WTC11 (cell line): ENCODE results near the gene HHIPL1. TPM values are rescaled to one million over a fixed set of nuclear protein-coding genes. Genes with fewer than 3 reads are reported as not detected.

ENCODE experiments used
- ATAC-seq: fragments of 200-7000 bp; cut with Tn5 transposase; 2 replicates; pipeline ENCODE4 v1.10.0; 2021; ENCODE audit warnings: mild to moderate bottlenecking, moderate library complexity
- CTCF ChIA-PET: fragments of 300-600 bp; sonication (Branson Sonifier 250); formaldehyde crosslinking; loops from one replicate; lab custom pipeline; 2021; ENCODE audit warnings: antibody characterized with exemption; lab: Charles Lee
- POLR2A ChIA-PET: fragments of 350-600 bp; sonication (Branson Sonifier 250); formaldehyde crosslinking; loops from one replicate; lab custom pipeline; 2021; ENCODE audit warnings: antibody characterized with exemption; lab: Charles Lee
- DNase-seq: peaks from one replicate; pipeline ENCODE4 v3.0.0; 2021; ENCODE audit warnings: low spot score
- H3K27ac Mint-ChIP-seq: 2 replicates; pipeline ENCODE4 v1.8.0; 2021; ENCODE audit warnings: mixed read lengths
- H3K27me3 Mint-ChIP-seq: 2 replicates; pipeline ENCODE4 v1.8.0; 2021; ENCODE audit warnings: low read depth, mild to moderate bottlenecking, moderate library complexity, mixed read lengths
- H3K36me3 Mint-ChIP-seq: 2 replicates; pipeline ENCODE4 v1.8.0; 2021; ENCODE audit warnings: mixed read lengths
- H3K4me1 Mint-ChIP-seq: 2 replicates; pipeline ENCODE4 v1.8.0; 2022; ENCODE audit warnings: mixed read lengths
- H3K4me3 Mint-ChIP-seq: 2 replicates; pipeline ENCODE4 v1.8.0; 2021; ENCODE audit warnings: mild to moderate bottlenecking, moderate library complexity, mixed read lengths
- H3K9me3 Mint-ChIP-seq: 2 replicates; pipeline ENCODE4 v1.8.0; 2021; ENCODE audit warnings: mixed read lengths
- ATF1 ChIP-seq: sonication (generic); formaldehyde crosslinking; IDR thresholded peaks from 2 replicates; pipeline ENCODE4 v1.8.1; 2023; ENCODE audit warnings: mild to moderate bottlenecking, moderate library complexity, missing genetic modification reagents
- ATF3 ChIP-seq: sonication (generic); formaldehyde crosslinking; conservative IDR thresholded peaks from 2 replicates; pipeline ENCODE4 v1.8.1; 2022; ENCODE audit warnings: mild to moderate bottlenecking, missing genetic modification reagents
- CDX4 ChIP-seq: fragments of 250-450 bp; sonication (Bioruptor Pico); IDR thresholded peaks from 2 replicates; pipeline ENCODE4 v1.9.0; 2021; ENCODE audit warnings: moderate library complexity, mild to moderate bottlenecking, inconsistent platforms, borderline replicate concordance
- E2F1 ChIP-seq: sonication (generic); formaldehyde crosslinking; IDR thresholded peaks from 2 replicates; pipeline ENCODE4 v1.8.0; 2022; ENCODE audit warnings: mild to moderate bottlenecking, missing genetic modification reagents
- ERG ChIP-seq: fragments of 250-450 bp; sonication (Bioruptor Pico); IDR thresholded peaks from 2 replicates; pipeline ENCODE4 v1.8.0; 2021; ENCODE audit warnings: mild to moderate bottlenecking
- ESRRA ChIP-seq: sonication (generic); formaldehyde crosslinking; IDR thresholded peaks from 2 replicates; pipeline ENCODE4 v1.8.1; 2022; ENCODE audit warnings: mild to moderate bottlenecking, missing genetic modification reagents, borderline replicate concordance
- ETV6 ChIP-seq: sonication (generic); formaldehyde crosslinking; IDR thresholded peaks from 2 replicates; pipeline ENCODE4 v1.8.1; 2022; ENCODE audit warnings: mild to moderate bottlenecking, missing genetic modification reagents
- HMGXB4 ChIP-seq: sonication (generic); formaldehyde crosslinking; IDR thresholded peaks from 2 replicates; pipeline ENCODE4 v1.8.1; 2023; ENCODE audit warnings: mild to moderate bottlenecking, moderate library complexity, missing genetic modification reagents
- MLX ChIP-seq: sonication (generic); formaldehyde crosslinking; IDR thresholded peaks from 2 replicates; pipeline ENCODE4 v1.8.1; 2023; ENCODE audit warnings: mild to moderate bottlenecking, missing genetic modification reagents, moderate library complexity
- MYBL2 ChIP-seq: sonication (generic); formaldehyde crosslinking; IDR thresholded peaks from 2 replicates; pipeline ENCODE4 v1.8.1; 2023; ENCODE audit warnings: mild to moderate bottlenecking, moderate library complexity, missing genetic modification reagents
- NFYB ChIP-seq: sonication (generic); formaldehyde crosslinking; conservative IDR thresholded peaks from 2 replicates; pipeline ENCODE4 v1.8.0; 2022; ENCODE audit warnings: low read depth, missing genetic modification reagents
- NR1H2 ChIP-seq: sonication (generic); formaldehyde crosslinking; IDR thresholded peaks from 2 replicates; pipeline ENCODE4 v1.9.0; 2021; ENCODE audit warnings: mild to moderate bottlenecking, moderate library complexity, missing genetic modification reagents
- NR3C1 ChIP-seq: sonication (generic); formaldehyde crosslinking; conservative IDR thresholded peaks from 2 replicates; pipeline ENCODE4 v1.8.1; 2023; ENCODE audit warnings: low read depth, mild to moderate bottlenecking, missing genetic modification reagents
- RORB ChIP-seq: fragments of 250-450 bp; sonication (Bioruptor Pico); IDR thresholded peaks from 2 replicates; pipeline ENCODE4 v1.9.0; 2021; ENCODE audit warnings: mild to moderate bottlenecking
- SOX15 ChIP-seq: fragments of 250-450 bp; sonication (Bioruptor Pico); IDR thresholded peaks from 2 replicates; pipeline ENCODE4 v1.9.0; 2021; ENCODE audit warnings: mild to moderate bottlenecking
- SP1 ChIP-seq: sonication (generic); formaldehyde crosslinking; conservative IDR thresholded peaks from 2 replicates; pipeline ENCODE4 v1.8.1; 2022; ENCODE audit warnings: missing genetic modification reagents
- TP53 ChIP-seq: sonication (generic); formaldehyde crosslinking; IDR thresholded peaks from 2 replicates; pipeline ENCODE4 v1.8.1; 2023; ENCODE audit warnings: mild to moderate bottlenecking, missing genetic modification reagents
- ZBTB21 ChIP-seq: sonication (generic); formaldehyde crosslinking; IDR thresholded peaks from 2 replicates; pipeline ENCODE4 v1.8.1; 2023; ENCODE audit warnings: mild to moderate bottlenecking, missing genetic modification reagents, borderline replicate concordance
- ZNF138 ChIP-seq: sonication (generic); formaldehyde crosslinking; conservative IDR thresholded peaks from 2 replicates; pipeline ENCODE4 v1.8.1; 2022; ENCODE audit warnings: mild to moderate bottlenecking, moderate library complexity, missing genetic modification reagents
- ZNF281 ChIP-seq: sonication (generic); formaldehyde crosslinking; IDR thresholded peaks from 2 replicates; pipeline ENCODE4 v1.8.0; 2023; ENCODE audit warnings: mild to moderate bottlenecking, missing genetic modification reagents
- ZNF317 ChIP-seq: sonication (generic); formaldehyde crosslinking; IDR thresholded peaks from 2 replicates; pipeline ENCODE4 v1.8.1; 2023; ENCODE audit warnings: low read depth, mild to moderate bottlenecking, moderate library complexity, missing genetic modification reagents, borderline replicate concordance
- total RNA-seq: library from RNA; stranded (reverse); gene quantifications from 3 replicates; pipeline ENCODE4 v1.2.3, GENCODE V29; 2021

HHIPL1 gene
- total RNA-seq, 1 experiment from 2014 or later: 1.5 TPM

GRCh38 chr14:99676657-99677056, 31.7 kb downstream of the HHIPL1 start (continued):
- TF ChIP-seq CDX4 (CRISPR knock-in tag) (no peak), ATF1 (CRISPR knock-in tag) (no peak), ESRRA (CRISPR knock-in tag) (no peak), SOX15 (CRISPR knock-in tag) (no peak)
- TF ChIP-seq, all 79 proteins: peak for 0

- TF ChIP-seq HMGXB4 (CRISPR knock-in tag) (no peak), ZBTB21 (CRISPR knock-in tag) (no peak)
- Mint-ChIP-seq H3K27ac (no peak overlapping the region), H3K36me3 (peaks cover 8% of the 10 kb centered on the region), H3K27me3 (no peaks in the 10 kb centered on the region), H3K4me3 (no peak overlapping the region), H3K4me1 (peaks cover 8% of the 10 kb centered on the region), H3K9me3 (peaks cover 20% of the 10 kb centered on the region)
- DNase-seq (no peak), ATAC-seq (no peak)
- CTCF ChIA-PET: interaction anchor here (1.0 kb wide), 1 partner anchor 66 kb away, joined by 3 read pairs; no protein-coding TSS in a partner anchor
- POLR2A ChIA-PET: no interaction called here
Observed at GRCh38 chr14:99677231-99678140, 32.6 kb downstream of the HHIPL1 start.

GRCh38 chr14:99678198-99678597, 33.3 kb downstream of the HHIPL1 start:
- TF ChIP-seq NR1H2 (no peak), ZNF138 (no peak), RORB (CRISPR knock-in tag) (no peak)
- no peaks in the 10 kb centered on the region for H3K27me3 Mint-ChIP-seq
- H3K27ac Mint-ChIP-seq: no peak overlapping the region
- CTCF ChIA-PET: no interaction called here
- H3K36me3 Mint-ChIP-seq: peaks cover 8% of the 10 kb centered on the region
- POLR2A ChIA-PET: no interaction called here
- H3K4me1 Mint-ChIP-seq: peaks cover 4% of the 10 kb centered on the region
- ATAC-seq (no peak), DNase-seq (no peak)
- H3K4me3 Mint-ChIP-seq: no peak overlapping the region
- H3K9me3 Mint-ChIP-seq: peaks cover 20% of the 10 kb centered on the region

GRCh38 chr14:99679111-99679510, 34.2 kb downstream of the HHIPL1 start:
- H3K36me3 Mint-ChIP-seq: peaks cover 8% of the 10 kb centered on the region
- ATAC-seq (no peak), DNase-seq (no peak)
- no peak overlapping the region for H3K4me3 Mint-ChIP-seq
- H3K4me1 Mint-ChIP-seq: peaks cover 2% of the 10 kb centered on the region; the same call in 1 of the 2 replicates
- TF ChIP-seq NFYB (CRISPR knock-in tag) (no peak), MLX (no peak), ERG (CRISPR knock-in tag) (no peak), ZNF317 (CRISPR knock-in tag) (no peak), MYBL2 (CRISPR knock-in tag) (no peak), NR3C1 (CRISPR knock-in tag) (no peak), E2F1 (CRISPR knock-in tag) (no peak), TP53 (CRISPR knock-in tag) (no peak), ZNF281 (no peak), ATF3 (CRISPR knock-in tag) (no peak), ETV6 (CRISPR knock-in tag) (no peak), SP1 (no peak)
- ChIA-PET POLR2A (no interaction called here), CTCF (interaction anchor here (0.5 to 1.6 kb wide), 2 partner anchors 9 to 344 kb away, joined by 3 to 4 read pairs; no protein-coding TSS in a partner anchor)
- peaks cover 20% of the 10 kb centered on the region for H3K9me3 Mint-ChIP-seq
- no peaks in the 10 kb centered on the region for H3K27me3 Mint-ChIP-seq
- H3K27ac Mint-ChIP-seq: no peak overlapping the region
